ENCODE data around the gene SLC27A3. TPM values are rescaled to one million over a fixed set of nuclear protein-coding genes. Genes with fewer than 3 reads are reported as not detected.
"Not testable (repeated sequence)": the region's sequence is repeated elsewhere in the genome, so short reads cannot be mapped to it uniquely, and the experiment has no call there.

SLC27A3 gene
- polyA plus RNA-seq, 1 donor from 2014 or later, result 30.6 TPM

GRCh38 chr1:153763365-153764225, 11.6 kb upstream of the SLC27A3 start:
- no peaks in the 10 kb centered on the region for H4K20me1 ChIP-seq (ENCODE audit: insufficient read depth)
- no peak overlapping the region for H3K4me3 ChIP-seq (ENCODE audit: low read length)
- H3K4me2 ChIP-seq (ENCODE audit: low read length), result no peak overlapping the region
- H3F3A ChIP-seq (ENCODE audit: insufficient read depth, low read length, poor library complexity, severe bottlenecking), result no peaks in the 10 kb centered on the region
- no peak overlapping the region for H3K27ac ChIP-seq (ENCODE audit: low read length)
- TF ChIP-seq MXI1 (conservative IDR thresholded peaks at IDR 0.05; ENCODE audit: poor library complexity, severe bottlenecking) (no peak), SMC3 (conservative IDR thresholded peaks at IDR 0.05; ENCODE audit: poor library complexity) (no peak), CTCF (IDR thresholded peaks at IDR 0.05; ENCODE audit: poor library complexity, severe bottlenecking) (no peak), RAD21 (conservative IDR thresholded peaks at IDR 0.05) (no peak), EP300 (conservative IDR thresholded peaks at IDR 0.05; ENCODE audit: poor library complexity, severe bottlenecking) (no peak), TAF1 (IDR thresholded peaks at IDR 0.05; ENCODE audit: low read depth) (no peak), POLR2AphosphoS5 (IDR thresholded peaks at IDR 0.05) (no peak), EZH2 (IDR thresholded peaks at IDR 0.05; ENCODE audit: borderline replicate concordance, insufficient read depth, low read length, poor library complexity, severe bottlenecking) (no peak)
- TF ChIP-seq, protein P1, sequence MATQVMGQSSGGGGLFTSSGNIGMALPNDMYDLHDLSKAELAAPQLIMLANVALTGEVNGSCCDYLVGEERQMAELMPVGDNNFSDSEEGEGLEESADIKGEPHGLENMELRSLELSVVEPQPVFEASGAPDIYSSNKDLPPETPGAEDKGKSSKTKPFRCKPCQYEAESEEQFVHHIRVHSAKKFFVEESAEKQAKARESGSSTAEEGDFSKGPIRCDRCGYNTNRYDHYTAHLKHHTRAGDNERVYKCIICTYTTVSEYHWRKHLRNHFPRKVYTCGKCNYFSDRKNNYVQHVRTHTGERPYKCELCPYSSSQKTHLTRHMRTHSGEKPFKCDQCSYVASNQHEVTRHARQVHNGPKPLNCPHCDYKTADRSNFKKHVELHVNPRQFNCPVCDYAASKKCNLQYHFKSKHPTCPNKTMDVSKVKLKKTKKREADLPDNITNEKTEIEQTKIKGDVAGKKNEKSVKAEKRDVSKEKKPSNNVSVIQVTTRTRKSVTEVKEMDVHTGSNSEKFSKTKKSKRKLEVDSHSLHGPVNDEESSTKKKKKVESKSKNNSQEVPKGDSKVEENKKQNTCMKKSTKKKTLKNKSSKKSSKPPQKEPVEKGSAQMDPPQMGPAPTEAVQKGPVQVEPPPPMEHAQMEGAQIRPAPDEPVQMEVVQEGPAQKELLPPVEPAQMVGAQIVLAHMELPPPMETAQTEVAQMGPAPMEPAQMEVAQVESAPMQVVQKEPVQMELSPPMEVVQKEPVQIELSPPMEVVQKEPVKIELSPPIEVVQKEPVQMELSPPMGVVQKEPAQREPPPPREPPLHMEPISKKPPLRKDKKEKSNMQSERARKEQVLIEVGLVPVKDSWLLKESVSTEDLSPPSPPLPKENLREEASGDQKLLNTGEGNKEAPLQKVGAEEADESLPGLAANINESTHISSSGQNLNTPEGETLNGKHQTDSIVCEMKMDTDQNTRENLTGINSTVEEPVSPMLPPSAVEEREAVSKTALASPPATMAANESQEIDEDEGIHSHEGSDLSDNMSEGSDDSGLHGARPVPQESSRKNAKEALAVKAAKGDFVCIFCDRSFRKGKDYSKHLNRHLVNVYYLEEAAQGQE (IDR thresholded peaks at IDR 0.05; ENCODE audit: borderline replicate concordance), result no peak
- H3K36me3 ChIP-seq (ENCODE audit: insufficient read depth, low read length), result no peaks in the 10 kb centered on the region
- H2AFZ ChIP-seq (ENCODE audit: low read depth, low read length), result no peak overlapping the region
- H3K9ac ChIP-seq (ENCODE audit: low read length), result no peak overlapping the region
- no peaks in the 10 kb centered on the region for H3K27me3 ChIP-seq (ENCODE audit: insufficient read depth, low read depth, low read length)
- no peaks in the 10 kb centered on the region for H3K9me3 ChIP-seq (ENCODE audit: low read length)
- H3K79me2 ChIP-seq (replicated peaks; ENCODE audit: insufficient read depth, low read length), result no peaks in the 10 kb centered on the region
- H3K9me2 ChIP-seq (ENCODE audit: insufficient read depth, low read length), result no peaks in the 10 kb centered on the region

DNA sequence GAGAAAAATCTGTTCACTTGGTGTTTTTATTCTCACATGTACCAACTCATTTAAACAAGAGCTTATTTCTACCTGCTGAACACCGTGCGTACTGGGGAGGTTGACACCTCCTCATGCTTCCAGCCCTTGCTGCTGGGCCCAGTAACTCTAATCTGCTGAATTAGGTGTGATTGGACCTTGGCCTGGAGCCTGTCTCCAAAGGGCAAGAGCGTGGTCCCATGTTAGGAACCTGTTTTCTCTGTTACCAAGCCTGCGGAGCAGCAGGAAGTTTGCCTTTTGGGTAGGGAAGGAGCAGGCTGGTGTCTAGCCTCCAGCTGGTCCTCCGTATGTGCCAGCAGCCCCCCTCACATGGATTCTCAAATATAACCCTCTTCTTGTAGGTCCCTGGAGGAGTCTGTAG, 10.9 kb upstream of the SLC27A3 start:
- Histone ChIP-seq H3K36me3 (ENCODE audit: insufficient read depth, low read length) (no peaks in the 10 kb centered on the region), H2AFZ (ENCODE audit: low read depth, low read length) (no peak overlapping the region), H3K9me2 (ENCODE audit: insufficient read depth, low read length) (no peaks in the 10 kb centered on the region), H3K4me3 (ENCODE audit: low read length) (no peak overlapping the region), H3F3A (ENCODE audit: insufficient read depth, low read length, poor library complexity, severe bottlenecking) (no peaks in the 10 kb centered on the region), H3K4me2 (ENCODE audit: low read length) (no peak overlapping the region), H3K79me2 (replicated peaks; ENCODE audit: insufficient read depth, low read length) (no peaks in the 10 kb centered on the region), H3K9ac (ENCODE audit: low read length) (no peak overlapping the region), H3K27ac (ENCODE audit: low read length) (no peak overlapping the region), H3K9me3 (ENCODE audit: low read length) (no peaks in the 10 kb centered on the region), H3K27me3 (ENCODE audit: insufficient read depth, low read depth, low read length) (no peaks in the 10 kb centered on the region), H4K20me1 (ENCODE audit: insufficient read depth) (no peaks in the 10 kb centered on the region)
- no peak for TF ChIP-seq CTCF (IDR thresholded peaks at IDR 0.05; ENCODE audit: poor library complexity, severe bottlenecking)
- TF ChIP-seq POLR2AphosphoS5 (IDR thresholded peaks at IDR 0.05), result no peak
- TF ChIP-seq MXI1 (conservative IDR thresholded peaks at IDR 0.05; ENCODE audit: poor library complexity, severe bottlenecking), result no peak
- TF ChIP-seq EP300 (conservative IDR thresholded peaks at IDR 0.05; ENCODE audit: poor library complexity, severe bottlenecking), result no peak

DNA sequence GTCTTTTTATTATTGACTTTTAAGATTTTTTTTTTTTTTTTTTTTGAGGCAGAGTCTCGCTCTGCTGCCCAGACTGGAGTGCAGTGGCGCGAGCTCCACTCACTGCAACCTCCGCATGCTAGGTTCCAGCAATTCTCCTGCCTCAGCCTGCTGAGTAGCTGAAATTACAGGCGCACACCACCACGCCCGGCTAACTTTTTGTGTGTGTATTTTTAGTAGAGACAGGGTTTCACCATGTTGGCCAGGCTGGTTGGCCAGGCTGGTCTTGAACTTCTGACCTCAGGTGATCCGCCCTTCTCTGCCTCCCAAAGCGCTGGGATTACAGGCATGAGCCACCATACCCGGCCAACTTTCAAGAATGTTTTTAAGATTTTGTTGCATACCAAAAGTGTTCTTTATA, 8.5 kb upstream of the SLC27A3 start:
- H3K9me2 ChIP-seq (ENCODE audit: insufficient read depth, low read length); H3K4me2 ChIP-seq (ENCODE audit: low read length); H3F3A ChIP-seq (ENCODE audit: insufficient read depth, low read length, poor library complexity, severe bottlenecking); H4K20me1 ChIP-seq (ENCODE audit: insufficient read depth); H3K36me3 ChIP-seq (ENCODE audit: insufficient read depth, low read length); H3K27ac ChIP-seq (ENCODE audit: low read length); H3K9ac ChIP-seq (ENCODE audit: low read length); H2AFZ ChIP-seq (ENCODE audit: low read depth, low read length); H3K79me2 ChIP-seq (replicated peaks; ENCODE audit: insufficient read depth, low read length); H3K27me3 ChIP-seq (ENCODE audit: insufficient read depth, low read depth, low read length); H3K4me3 ChIP-seq (ENCODE audit: low read length); H3K9me3 ChIP-seq (ENCODE audit: low read length): not testable (repeated sequence)

Measured in neural cell (in vitro differentiated cells).